ENCODE data around the gene NRN1L.

GRCh38 chr16:67923414-67924116 is 38.9 kb downstream of the NRN1L start:
- TF ChIP-seq CTCF (IDR thresholded peaks at IDR 0.05; ENCODE audit: borderline replicate concordance, extremely low read depth, low read length, poor library complexity, severe bottlenecking) (no peak), EZH2 (IDR thresholded peaks at IDR 0.05; ENCODE audit: borderline replicate concordance, low read depth, low read length, severe bottlenecking) (no peak)
